DMS 273 (cell line): ENCODE measurements around the gene EPS8L1.
"Not testable (repeated sequence)": the region's sequence is repeated elsewhere in the genome, so short reads cannot be mapped to it uniquely, and the experiment has no call there.

Experiments
- DNase-seq: peaks from one replicate; lab custom pipeline; 2025; ENCODE audit not compliant: unreplicated experiment; lab: John Stamatoyannopoulos, UW

The EPS8L1 gene

GRCh38 chr19:55092423-55093318 lies 17.0 kb downstream of the EPS8L1 start:
- no peak for DNase-seq

- no peak for DNase-seq
These were observed 19.0 kb downstream of the EPS8L1 start for GRCh38 chr19:55094456-55095259.

GRCh38 chr19:55095260-55096060 lies 19.8 kb downstream of the EPS8L1 start:
- peak; percentile 57 for DNase-seq

- DNase-seq = peak; percentile 38
These were observed 20.5 kb downstream of the EPS8L1 start for GRCh38 chr19:55096061-55096701.

DNA sequence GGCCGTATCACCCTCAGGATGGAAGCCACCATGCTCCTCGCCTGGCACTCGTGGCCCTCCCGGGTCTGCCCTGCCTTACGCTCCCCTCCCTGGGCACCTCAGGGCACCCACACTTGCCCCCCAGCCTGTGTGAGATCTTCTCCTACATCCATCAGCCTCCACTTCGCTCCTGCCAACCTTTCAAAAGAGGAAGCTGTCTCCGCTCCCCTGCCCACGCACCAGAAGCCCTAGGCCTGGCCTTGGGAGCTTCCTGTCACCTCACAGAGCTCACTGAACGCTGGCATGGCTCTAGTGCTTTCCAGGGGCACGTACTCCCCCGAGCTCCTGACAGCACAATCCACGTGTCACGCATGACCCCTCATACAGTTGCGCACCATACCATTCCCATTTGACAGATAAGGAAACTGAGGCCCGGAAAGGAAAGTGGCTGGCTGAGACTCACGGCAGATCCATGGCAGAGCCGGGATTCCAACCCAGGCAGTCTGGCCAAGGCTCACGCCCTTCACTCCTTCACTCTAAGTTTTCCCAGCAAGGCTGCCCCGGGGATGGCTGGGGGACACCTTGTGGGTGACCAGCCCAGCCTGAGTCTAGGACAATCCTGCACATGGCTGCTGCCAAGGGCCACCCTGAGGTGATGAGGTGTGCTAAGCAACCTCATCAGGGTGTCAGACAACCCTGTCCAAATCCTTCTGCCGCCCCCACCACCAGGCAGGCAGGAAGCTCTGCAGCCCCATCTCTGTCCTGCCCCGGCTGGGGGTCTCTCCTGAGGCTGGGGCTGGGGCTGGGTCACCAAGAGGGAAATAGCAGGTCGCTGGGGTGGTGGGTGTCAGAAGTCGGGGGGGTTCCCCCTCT lies 22.4 kb downstream of the EPS8L1 start:
- DNase-seq = no peak

GRCh38 chr19:55098716-55099556 lies 23.3 kb downstream of the EPS8L1 start:
- DNase-seq = no peak

DNA sequence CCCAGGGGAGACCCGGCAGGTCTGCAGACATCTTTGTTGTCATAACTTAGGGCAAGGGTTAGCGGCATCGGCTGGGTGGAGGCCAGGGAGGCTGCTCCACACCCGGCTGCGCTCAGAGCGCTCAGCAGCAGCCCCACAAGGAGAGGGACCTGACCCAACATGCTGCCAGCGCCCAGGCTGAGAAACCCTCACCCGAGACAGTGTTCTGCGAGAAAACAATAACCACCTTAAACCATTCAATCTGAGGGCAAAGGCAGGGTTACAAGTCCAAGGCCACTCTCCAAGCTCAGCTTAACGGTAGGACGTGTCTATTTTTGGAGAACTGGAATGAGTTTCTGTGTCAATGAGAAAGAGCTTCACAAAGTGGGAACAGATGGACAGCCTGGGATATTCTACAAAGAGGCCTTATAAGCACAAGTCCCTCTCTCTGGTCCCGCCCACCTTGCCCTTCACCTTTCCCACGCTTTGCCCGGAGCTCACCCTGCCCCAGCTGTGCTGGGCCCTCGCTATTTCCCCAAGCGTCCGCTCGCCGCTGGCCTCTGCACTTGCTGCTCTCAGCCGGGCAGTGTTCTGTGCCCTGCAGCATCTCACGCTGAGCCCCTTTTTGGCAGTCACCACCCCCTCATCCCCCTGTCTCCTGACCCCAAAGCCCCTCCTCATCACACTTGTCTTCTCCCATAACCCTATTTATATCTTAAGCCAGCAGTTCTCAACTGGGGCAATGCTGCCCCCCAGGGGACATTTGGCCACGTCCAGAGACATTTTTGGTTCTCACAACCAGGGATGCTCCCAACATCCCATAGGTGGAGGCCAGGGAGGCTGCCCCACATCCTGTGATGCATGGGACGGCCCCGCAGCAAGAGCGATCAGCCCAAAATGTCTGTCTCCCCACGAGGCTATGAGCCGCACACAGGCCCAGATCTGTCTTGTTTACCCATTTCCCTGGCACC lies 24.2 kb downstream of the EPS8L1 start:
- DNase-seq = peak; percentile 32

GRCh38 chr19:55101261-55101660 lies 25.6 kb downstream of the EPS8L1 start:
- no peak for DNase-seq

DNA sequence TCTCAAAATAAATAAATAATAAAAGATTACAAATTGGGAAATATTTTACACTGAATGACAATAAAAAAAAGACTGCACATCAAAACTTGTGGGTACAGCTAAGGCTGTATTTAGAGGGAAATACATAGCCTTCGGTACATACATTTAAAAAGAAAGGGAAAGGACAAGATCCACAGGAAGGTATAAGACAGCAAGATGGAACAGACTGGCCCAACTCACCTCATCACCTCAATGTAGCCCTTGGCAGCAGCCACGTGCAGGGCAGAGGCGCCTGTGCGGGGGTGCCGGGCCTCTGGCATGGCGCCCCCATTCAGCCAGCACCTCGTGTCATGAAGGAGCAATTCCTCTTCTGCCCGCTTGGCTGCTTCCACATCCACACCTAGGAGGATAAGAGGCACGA lies 27.5 kb downstream of the EPS8L1 start:
- DNase-seq = no peak

- DNase-seq = no peak
These were observed 29.6 kb downstream of the EPS8L1 start for GRCh38 chr19:55105237-55105636.

- DNase-seq = no peak
These were observed 30.9 kb downstream of the EPS8L1 start for GRCh38 chr19:55106591-55106990.

DNA sequence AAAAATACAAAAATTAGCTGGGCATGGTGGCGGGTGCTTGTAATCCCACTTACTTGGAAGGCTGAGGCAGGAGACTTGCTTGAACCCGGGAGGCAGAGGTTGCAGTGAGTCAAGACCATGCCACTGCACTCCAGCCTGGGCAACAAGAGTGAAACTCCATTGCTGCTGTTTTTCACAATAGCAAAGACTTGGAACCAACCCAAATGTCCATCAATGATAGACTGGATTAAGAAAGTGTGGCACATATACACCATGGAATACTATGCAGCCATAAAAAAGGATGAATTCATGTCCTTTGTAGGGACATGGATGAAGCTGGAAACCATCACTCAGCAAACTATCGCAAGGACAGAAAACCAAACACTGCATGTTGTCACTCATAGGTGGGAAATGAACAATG lies 31.6 kb downstream of the EPS8L1 start:
- DNase-seq = not testable (repeated sequence)

DNA sequence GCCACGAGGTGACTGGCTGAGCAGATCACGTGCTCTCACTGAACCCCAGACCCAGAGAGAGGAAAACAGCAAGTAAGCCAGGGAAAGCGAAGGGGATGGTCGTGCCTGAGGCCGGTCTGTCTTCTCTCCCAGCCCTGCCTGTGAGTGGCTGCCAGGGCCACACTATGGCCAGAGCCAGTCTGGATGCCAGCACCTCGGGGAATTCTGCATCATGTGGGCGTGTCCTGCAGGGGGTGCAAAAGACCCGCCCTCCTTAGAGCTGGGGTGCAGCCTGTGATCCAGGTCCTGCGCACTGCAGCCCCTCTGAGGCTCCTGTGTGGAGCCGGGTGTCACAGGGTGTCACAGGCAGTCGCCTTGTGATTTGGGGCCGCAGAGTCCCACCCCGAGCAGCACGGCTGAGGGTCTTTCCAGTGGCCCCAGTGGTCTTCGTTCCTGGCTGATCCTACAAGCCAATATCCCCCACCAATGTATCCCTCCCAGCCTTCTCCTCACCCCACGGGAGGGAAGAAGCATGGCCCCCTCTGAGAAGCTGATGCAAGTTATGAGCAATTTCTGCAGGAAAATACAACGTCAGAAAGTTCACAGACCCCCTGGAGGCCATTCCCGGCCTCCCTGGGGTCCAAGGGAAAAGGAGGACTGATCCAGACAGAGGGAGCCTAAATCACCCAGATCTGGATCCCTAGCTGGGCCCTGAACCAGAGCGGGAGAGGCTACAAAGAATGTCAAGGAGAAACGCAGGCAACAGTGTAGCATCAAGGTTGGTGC lies 34.0 kb downstream of the EPS8L1 start:
- DNase-seq = no peak

GRCh38 chr19:55111238-55111831 lies 35.7 kb downstream of the EPS8L1 start:
- no peak for DNase-seq

DNA sequence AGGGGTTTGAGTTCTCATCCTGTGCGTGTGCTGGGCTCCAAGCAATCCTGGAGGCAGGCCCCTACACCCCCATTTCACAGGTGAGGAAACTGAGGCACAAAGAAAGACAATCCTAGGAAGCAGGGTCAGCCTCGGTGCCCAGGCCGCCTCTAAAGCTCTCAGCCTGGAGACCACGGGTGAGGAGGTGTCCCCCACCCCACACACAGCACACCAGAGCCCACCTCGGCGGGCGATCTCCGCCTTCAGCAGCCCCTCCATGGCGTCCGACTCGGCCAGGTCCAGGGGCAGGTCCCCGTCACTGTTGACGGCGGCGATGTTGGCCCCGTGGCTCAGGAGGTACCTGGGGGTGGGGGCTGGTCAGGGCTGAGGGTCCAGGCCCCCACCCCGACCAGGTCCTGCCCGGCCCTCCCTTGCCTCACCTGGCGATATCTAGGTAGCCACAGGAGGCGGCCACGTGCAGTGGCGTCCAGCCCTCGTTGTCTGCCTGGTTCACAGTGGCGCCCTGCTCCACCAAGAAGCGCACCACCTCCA lies 36.6 kb downstream of the EPS8L1 start:
- no peak for DNase-seq

DNA sequence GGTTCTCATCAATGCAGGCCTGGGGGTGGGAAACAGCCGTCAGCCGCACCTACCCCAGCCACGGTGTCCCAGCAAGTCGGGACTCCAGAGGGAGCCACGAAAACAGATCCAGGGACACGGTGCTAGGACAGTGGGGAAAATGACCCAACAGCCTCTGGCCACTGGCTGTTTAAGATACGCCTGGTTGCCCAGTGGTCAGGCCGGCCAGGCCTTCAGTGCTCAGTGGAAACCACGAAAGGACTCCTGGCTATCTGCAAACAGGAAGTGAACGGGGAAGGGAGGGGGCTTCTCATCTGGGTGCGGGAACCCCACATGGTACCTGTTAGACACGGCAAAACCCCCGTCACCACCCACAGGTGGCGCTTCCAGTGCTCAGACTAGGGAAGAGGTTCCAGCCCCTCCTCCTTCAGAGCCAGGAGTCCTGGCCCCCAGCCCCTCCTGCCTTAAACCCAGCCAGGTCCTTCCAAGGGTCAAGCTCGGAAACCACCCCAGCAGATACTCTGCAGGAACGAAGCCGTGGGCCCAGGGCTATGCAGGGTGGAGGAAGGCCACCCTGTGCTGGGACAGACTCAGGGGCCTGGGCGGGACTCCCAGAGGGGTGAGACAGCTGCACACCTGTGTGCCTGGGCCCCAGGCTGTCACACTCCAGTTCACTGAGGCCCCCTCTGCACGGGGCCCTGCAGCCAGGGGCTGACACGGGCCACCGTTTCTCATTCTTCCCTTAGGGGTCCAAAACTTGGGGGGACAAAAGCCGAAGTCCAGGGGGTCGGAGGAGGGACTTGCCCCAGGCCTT lies 37.3 kb downstream of the EPS8L1 start:
- DNase-seq = no peak
